Measurements from ENCODE around the gene PCLO.

PCLO gene, protein sequence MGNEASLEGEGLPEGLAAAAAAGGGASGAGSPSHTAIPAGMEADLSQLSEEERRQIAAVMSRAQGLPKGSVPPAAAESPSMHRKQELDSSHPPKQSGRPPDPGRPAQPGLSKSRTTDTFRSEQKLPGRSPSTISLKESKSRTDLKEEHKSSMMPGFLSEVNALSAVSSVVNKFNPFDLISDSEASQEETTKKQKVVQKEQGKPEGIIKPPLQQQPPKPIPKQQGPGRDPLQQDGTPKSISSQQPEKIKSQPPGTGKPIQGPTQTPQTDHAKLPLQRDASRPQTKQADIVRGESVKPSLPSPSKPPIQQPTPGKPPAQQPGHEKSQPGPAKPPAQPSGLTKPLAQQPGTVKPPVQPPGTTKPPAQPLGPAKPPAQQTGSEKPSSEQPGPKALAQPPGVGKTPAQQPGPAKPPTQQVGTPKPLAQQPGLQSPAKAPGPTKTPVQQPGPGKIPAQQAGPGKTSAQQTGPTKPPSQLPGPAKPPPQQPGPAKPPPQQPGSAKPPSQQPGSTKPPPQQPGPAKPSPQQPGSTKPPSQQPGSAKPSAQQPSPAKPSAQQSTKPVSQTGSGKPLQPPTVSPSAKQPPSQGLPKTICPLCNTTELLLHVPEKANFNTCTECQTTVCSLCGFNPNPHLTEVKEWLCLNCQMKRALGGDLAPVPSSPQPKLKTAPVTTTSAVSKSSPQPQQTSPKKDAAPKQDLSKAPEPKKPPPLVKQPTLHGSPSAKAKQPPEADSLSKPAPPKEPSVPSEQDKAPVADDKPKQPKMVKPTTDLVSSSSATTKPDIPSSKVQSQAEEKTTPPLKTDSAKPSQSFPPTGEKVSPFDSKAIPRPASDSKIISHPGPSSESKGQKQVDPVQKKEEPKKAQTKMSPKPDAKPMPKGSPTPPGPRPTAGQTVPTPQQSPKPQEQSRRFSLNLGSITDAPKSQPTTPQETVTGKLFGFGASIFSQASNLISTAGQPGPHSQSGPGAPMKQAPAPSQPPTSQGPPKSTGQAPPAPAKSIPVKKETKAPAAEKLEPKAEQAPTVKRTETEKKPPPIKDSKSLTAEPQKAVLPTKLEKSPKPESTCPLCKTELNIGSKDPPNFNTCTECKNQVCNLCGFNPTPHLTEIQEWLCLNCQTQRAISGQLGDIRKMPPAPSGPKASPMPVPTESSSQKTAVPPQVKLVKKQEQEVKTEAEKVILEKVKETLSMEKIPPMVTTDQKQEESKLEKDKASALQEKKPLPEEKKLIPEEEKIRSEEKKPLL (N-terminal part only)

DNA sequence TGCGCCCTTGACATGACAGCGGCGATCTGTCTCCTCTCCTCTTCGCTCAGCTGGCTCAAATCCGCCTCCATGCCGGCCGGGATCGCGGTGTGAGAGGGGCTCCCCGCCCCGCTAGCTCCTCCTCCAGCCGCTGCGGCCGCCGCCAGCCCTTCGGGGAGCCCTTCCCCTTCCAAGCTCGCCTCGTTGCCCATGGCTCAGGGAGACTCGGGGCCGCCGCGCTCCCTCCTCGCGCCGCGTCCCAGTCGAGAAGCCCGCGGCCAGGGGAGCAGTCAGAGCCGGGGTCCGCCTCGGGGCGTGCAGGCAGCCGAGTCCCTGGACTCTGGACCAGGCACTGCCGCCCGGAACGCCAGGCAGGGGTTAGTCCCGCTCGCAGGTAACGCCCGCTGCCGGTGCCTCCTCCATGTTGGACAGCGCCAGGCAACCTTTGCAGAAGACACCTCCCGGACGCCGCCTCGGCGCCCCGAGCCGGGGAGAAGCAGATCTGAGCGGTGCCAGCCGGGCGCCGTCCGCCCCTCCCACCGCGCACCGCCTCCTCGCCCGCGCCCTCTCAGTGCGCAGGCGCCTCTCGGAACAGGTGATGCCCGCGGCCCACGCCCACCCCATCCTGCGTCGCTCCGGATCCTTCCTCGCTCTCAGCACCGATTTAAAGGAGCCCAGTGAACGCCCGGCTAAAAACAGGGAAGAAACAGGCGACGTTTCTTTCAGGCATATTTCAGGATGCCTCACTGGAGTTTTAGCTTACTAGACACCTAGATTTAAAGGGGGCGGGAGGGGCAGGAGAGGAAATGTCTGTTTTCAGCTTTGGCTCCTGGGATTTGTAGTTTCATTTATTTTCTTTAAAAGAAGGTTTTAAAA, at the start of gene PCLO:
Gene PCLO, minus strand, starts transcription at position 483 of the 855 bp plus-strand sequence. Its CDS starts 292 bp downstream, at position 191.
- DNase-seq (ENCODE audit: low read depth in 2 of 2) = no peak

DNA sequence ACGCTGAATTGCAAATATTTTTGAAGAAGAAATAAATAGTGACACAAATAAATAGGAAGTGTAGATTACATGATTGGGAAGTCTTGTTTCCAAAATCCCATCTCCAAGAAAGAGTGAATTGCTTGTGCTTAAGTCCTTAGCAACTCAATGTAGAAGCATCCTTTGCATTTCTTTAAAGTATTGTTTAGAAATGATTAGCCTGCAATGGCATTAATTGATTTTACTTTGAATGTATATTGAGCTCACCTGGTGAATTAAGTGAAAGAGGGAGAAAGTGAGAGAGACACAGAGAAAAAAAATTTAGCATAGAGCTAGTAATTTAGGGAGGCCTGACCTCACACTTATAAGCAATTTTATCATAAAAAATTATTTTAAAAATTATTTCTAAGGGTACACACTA, 49.0 kb upstream of the PCLO start:
- DNase-seq (ENCODE audit: low read depth in 2 of 2) = no peak

DNA sequence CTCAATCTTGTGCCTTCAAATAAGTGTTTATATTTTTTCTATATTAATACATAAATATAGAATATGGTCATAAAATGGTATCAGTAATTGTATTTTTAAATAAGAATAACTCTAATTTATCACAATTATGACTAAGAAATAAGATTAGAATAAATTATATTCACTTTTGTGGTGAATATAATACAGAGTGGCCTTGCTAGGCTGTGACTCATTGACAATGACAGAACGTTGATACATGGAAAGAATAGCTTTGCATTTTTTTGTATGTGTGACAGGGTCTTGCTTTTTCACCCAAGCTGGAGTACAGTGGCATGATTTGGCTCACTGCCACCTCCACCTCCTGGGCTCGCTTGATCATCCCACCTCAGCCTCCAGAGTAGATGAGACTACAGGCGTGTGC, 47.8 kb upstream of the PCLO start:
- no peak for DNase-seq (ENCODE audit: low read depth in 2 of 2)

DNA sequence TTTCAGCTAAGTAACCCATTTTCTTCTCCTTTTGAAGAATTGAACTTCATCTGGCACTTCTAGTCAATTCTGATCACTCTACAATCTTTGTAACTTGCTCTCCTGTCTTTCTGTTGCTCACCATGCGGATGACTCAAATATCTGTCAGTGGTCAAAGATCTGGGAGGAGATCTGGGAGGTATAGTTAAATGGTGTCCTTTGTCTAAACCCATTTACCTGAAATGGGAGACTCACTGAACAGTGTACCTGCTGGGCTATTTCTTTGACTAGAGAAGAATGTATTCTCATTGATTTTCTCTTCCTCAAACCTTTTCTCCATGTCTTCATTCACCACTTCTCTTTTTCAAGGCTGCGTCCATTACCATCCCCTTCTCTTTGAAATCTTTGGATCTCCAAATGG, 42.0 kb upstream of the PCLO start:
- DNase-seq (ENCODE audit: low read depth in 2 of 2) = no peak

DNA sequence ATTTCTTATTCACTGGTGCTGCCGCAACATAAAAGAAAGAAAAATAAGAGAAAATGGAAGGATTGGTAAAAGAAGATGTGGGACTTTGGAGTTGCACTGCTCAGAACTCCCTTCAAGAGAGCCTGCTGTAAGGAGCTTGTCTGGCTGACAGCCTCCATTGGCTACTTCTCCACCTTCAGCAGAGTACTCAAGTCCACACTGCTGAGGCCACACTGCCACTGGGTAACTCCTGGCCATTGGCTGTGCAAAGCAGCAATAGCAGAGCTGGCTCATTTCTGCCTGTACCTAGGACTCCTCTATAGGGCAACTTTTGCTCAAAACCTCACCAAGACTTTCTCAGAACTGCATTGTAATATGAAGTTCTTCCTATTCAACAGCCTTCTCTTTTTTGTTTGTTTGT, 38.7 kb upstream of the PCLO start:
- no peak for DNase-seq (ENCODE audit: low read depth in 2 of 2)

DNA sequence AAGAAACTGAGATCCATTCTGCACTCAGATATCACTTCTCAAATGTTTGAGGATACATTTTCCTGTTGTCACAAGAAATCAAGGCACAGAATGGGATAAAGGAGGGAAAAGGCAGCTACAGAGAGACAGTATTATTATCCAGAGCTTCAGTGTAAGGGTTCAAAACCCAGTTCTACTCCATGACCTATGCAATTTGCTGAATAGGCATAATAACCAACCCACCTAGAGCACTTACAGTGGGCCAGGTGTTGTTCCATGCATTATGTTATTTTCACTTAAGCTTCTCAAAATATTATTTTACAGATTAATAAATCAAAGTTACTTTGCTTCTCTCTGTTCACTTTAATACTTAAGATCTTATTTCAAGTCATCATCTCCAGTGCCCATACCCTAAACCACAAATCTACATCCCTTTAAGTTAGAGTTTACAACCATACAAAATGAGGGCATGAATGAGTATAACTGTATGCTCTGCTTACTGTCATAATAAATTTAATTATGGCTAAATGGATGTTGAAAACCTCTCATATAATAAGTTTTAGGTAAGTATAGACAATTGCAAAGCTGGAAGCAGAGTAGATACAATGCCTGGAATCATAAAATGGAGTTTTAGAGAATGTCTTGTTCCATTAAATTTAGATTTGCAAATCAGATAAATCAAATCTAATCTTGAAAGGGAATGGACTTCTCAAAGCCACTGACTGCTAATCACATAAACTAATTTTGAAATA, 28.1 kb upstream of the PCLO start:
- no peak for DNase-seq (ENCODE audit: low read depth in 2 of 2)

DNA sequence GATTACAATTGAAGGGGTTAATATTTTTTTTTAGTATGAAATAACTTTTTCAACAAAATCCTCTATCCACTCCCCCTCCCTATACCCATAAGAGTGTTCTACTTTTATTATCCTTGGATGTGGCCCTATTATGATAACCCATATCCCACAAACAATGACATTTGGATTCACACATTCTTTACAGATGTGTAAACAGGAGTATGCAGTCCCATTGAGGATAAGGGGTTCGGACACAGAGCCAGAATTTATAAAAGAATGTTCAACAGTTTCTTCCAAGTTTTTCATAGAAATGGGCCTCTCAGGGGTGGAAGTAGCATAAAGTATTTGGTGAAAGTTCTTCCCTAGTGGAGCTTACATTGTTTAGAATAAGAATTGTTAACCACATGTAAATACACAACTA, 16.1 kb upstream of the PCLO start:
- peak in 1 of 2 experiments; percentile 6 for DNase-seq (ENCODE audit: low read depth in 2 of 2)

DNA sequence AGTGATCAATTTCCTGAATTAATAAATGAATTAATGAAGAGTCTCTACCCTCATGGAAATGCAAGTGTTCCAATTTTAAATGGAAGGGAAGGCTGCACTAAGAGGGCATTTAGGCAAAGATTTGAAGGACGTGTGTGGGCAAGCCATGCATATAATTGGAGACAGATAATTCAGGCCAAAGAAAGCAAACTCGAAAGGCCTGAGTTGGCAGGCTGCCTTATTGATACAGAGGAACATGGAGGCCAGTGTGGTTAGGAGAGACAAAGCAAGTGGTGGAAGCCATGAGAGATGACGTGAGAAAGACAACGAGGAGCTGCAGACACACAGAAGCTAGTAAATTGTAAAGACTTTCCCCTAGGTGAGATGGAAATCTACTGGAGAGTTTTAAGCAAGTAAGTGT, 15.4 kb upstream of the PCLO start:
- DNase-seq (ENCODE audit: low read depth in 2 of 2) = no peak

DNA sequence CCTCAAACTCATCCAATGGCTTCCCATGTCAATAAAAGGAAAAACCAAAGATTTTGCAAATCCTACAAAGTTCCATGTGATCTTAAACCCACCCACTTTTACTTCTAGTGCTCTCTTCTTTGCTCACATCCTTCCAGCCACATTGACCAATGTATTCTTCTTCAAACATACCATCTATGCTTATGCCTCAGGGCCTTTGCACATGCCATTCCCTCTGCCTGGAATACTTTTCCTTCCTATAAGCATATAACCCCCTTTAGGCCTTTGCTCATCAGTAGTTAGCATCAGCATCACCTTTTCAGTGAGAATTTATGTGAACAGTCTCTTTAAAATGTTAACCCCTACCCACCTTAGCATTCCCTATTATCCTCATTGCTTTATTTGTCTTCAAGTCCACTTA, 11.0 kb upstream of the PCLO start:
- DNase-seq (ENCODE audit: low read depth in 2 of 2) = no peak

DNA sequence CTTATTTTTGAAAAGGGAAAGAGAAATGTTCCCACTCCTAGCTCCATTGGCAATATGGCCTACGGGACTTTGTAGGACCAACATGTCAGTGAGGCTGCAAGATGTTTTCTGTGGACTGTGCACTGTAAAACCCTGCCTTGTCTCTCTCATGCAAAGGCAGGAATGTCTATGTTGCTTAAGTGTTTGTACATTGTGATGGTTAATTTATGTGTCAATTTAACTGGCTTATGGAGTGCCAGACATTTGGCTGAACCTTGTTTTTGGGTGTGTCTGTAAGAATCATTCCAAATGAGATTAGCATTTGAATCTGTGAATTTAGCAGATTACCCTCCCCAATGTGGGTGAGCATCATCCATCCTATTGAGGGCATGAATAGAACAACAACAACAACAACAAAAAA, 4.1 kb upstream of the PCLO start:
- no peak for DNase-seq (ENCODE audit: low read depth in 2 of 2)

DNA sequence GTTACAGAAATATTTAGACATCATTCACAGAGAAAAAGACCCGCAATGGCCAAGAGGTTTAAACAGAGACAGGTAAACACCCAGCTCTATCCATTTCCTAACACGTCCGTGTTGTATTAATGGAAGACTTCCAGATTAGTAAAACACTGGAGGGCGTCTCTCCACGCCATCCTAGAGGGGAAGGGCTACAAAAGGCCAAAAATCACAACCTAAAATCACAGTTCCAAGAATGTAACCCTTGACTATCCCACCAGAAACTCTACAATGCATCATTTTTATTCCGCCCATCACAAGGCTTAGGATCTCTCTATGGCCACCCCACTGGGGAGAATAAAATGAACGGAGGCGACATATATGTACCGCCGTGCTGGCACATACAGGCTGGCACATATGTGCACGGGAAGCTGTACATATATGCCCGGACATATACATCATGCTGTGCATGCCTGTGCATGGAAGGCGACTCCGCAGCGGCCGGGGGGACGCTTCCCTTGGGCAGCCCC, 734 bp downstream of the PCLO start:
- DNase-seq (ENCODE audit: low read depth in 2 of 2) = no peak

DNA sequence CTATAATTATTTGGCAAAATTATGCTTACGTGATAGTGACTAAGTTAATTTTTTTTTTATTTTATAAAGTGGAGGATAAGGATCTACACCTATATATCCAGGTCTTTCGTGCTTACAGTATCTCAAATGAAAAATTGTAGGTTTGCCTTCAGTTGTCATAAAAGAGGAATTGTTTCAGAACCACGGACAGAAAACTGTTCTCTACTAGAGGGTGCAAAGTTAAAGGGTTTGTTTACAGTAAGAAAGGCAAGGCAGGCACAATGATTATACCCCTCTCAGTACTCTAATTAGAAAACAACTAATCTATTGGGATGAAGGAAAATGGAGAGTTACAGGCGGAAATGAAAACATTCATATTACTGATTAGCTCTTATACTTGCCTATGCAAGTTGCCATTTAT, 1.5 kb downstream of the PCLO start:
- no peak for DNase-seq (ENCODE audit: low read depth in 2 of 2)

DNA sequence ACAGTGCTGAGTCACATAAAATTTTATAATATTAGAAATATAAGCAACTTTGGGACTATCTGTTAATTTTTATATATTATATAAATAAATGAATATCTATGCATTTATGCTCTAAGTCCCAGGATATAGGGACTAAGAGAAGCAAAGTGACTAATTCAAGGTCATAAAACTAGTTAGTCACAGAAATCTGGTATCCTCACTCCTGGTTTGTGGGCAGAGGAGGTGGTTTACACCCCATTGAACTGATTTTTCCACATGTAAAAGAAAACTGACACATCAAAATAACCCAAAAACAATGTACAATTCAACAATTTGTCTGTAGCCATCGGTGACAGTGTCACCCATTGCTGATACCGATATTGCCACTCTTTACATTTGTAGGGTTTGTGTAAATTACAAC, 3.0 kb downstream of the PCLO start:
- no peak for DNase-seq (ENCODE audit: low read depth in 2 of 2)

DNA sequence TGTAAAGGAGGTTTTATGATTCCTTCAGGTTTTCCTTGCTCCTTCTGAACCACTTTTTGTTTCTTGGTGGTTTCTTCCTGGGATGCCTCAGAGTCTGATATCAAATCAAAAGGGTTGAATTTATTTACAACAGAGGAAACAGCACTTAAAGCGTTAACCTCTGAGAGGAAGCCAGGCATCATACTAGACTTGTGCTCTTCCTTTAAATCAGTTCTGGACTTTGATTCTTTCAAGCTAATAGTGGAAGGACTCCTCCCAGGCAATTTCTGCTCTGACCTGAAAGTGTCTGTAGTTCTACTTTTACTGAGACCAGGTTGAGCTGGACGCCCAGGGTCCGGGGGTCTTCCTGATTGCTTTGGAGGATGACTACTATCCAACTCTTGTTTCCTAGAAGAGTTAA, 6.7 kb downstream of the PCLO start:
- no peak for DNase-seq (ENCODE audit: low read depth in 2 of 2)

DNA sequence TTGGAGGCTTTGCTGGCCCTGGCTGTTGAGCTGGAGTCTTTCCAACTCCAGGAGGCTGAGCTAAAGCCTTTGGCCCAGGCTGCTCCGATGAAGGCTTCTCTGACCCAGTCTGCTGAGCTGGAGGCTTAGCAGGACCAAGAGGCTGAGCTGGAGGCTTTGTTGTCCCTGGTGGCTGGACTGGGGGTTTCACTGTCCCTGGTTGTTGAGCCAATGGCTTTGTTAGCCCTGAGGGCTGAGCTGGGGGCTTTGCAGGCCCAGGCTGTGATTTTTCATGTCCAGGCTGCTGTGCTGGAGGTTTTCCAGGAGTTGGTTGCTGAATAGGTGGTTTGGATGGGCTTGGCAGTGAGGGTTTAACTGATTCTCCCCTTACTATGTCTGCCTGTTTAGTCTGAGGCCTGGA, 7.3 kb downstream of the PCLO start:
- DNase-seq (ENCODE audit: low read depth in 2 of 2) = no peak

DNA sequence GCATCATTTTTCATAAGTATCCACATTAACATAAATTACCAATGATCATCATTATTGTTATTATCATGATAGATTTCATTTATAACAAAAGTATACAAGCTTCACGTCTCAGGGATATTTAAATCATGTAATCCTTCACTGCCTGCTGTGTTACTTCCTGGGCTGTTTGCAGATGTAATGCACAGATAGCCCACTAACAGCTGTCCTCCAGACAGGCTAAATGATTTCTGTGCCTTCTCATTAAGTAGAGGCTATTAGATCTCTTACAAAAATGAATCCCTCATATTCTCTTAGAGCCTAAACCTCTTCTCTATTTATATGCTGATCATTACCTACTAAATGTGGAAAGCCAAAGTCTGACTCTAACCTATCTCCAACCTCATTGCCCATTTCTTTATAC, 9.3 kb downstream of the PCLO start:
- no peak for DNase-seq (ENCODE audit: low read depth in 2 of 2)

DNA sequence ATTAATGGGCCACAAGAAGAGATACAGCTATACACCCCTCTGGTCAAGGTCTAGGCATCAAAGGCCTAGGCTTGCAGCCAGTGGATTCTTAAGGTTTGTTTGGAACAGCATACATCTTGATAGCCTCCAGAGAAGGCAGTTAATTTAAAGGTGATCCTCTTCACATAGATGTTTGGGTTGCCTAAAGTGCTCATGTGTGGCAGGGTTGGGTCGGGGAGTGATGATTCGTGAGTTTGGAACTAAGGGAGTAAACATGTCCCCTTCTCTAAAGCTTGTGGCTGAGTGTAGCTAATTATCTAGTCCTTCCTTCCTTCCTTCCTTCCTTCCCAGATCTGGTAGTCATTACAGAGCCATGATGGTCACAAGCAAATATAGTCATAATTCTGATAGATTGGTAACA, 12.4 kb downstream of the PCLO start:
- no peak for DNase-seq (ENCODE audit: low read depth in 2 of 2)

DNA sequence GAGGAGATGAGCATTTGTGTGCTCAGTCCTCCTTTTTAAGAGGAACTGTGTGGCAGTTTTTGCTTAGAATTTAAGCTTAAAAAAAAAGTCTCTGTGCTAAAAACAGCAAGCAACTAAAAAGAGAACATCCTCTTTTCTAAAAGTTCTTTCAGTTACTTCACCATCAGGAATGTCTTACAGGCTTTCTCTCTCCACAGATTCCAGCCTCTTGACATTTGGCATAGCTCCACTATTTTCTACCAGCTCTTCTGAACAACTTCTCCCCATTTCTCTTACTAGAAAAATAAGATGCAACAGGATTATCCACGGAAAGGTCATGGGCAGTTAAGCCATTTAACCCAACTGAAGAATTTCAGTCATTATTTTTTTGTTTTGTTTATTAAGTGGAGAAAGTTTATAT, 13.2 kb downstream of the PCLO start:
- no peak for DNase-seq (ENCODE audit: low read depth in 2 of 2)

DNA sequence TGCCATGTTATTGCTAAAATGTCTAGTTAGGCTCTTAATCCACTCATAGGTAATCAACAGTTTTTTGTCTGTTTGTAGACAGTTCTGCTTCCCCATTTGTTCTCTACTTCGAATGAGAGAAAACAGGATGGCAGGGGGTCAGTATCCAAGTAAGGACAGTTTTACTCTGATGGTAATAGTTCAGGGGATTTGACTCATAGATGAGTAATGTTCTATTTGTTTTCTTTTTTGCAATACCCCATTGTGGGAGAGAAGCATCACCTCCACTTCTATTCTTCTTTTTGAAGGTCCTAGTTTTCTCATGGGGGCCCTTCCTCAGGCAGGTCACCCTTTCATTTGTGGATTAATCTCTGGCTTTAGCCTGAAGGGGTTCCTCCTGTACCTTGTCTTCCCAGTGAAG, 13.9 kb downstream of the PCLO start:
- DNase-seq (ENCODE audit: low read depth in 2 of 2) = no peak

DNA sequence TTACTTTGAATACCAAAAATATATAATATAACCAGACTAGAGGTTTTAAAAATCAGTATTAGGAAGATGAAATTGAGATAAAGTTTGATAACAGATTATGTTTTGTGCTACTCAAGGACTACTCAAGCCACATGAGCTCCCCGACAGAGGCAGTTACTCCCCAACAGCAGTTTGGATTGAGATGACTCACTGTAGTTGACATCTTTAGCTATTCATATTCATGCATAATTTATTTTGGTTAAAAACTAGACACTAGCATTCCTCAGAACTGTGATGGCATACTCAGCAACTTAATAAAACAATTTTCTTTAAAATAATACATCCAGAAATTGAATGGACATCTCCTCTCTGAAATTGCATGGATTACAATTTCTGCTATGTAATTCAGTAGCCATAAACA, 19.6 kb downstream of the PCLO start:
- no peak for DNase-seq (ENCODE audit: low read depth in 2 of 2)

DNA sequence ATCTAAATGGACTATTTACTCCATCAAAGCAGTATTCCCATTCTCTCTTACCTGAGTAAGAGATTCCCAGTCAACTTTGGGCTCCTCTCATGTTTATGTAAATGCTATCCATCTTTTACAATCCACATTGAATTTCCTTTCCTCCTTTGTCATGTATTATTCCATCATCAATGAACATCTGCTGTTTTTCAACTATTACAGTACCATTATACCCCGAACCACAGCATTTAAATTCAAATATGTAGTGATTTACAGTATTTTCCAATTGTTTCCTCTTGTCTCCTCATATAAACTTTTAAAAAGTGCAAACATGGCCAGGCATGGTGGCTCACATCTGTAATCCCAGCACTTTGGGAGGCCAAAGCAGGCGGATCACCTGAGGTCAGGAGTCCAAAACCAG, 20.3 kb downstream of the PCLO start:
- DNase-seq (ENCODE audit: low read depth in 2 of 2) = no peak

Measured in fibroblast of skin of left quadriceps (primary cell).